Prostate gland (tissue), 2 donors: ENCODE data around the gene AKAP17A.

Experiments
- POLR2A ChIP-seq: fragments of 450-650 bp; IDR thresholded peaks from one replicate; pipeline ENCODE4 v1.6.1; 2016; ENCODE audit warnings: antibody characterized with exemption, mild to moderate bottlenecking
- POLR2AphosphoS5 ChIP-seq: sonication (generic); formaldehyde crosslinking; IDR thresholded peaks from one replicate; pipeline ENCODE4 v1.6.1; 2017; ENCODE audit warnings: antibody characterized with exemption
- TF ChIP-seq, protein P1 (sequence below), 4 experiments: fragments of 200-600 bp in 2 of 4; fragments of 450-650 bp in 2 of 4; sonication (generic) in 2 of 4; IDR thresholded peaks; 1 replicate in 3 of 4; 2 replicates in 1 of 4; pipeline ENCODE4 v1.5.1; 2016 to 2019; ENCODE audit warnings: antibody characterized with exemption in 4 of 4, mild to moderate bottlenecking in 2 of 4, moderate library complexity in 2 of 4

DNA sequence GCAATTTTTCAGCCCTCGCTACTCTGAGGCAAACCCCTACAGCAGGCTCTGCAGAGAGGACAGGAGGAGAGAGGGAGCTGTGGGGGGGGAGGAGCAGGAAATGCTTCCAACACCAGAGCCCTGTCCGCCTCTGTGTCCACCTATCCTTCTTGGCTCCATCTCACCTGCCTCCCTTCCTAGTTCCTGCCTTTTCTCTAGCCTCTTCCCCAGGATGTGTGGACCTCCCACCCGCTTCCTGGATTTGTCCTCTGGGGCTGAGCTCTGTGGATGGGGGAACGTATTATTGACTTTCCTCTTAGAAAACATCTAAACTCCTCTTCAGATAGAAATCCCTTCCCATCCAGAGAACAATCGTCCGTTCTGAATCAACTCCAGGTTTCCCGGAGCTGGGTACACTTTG, 37.8 kb downstream of the AKAP17A start:
- TF ChIP-seq, protein P1, sequence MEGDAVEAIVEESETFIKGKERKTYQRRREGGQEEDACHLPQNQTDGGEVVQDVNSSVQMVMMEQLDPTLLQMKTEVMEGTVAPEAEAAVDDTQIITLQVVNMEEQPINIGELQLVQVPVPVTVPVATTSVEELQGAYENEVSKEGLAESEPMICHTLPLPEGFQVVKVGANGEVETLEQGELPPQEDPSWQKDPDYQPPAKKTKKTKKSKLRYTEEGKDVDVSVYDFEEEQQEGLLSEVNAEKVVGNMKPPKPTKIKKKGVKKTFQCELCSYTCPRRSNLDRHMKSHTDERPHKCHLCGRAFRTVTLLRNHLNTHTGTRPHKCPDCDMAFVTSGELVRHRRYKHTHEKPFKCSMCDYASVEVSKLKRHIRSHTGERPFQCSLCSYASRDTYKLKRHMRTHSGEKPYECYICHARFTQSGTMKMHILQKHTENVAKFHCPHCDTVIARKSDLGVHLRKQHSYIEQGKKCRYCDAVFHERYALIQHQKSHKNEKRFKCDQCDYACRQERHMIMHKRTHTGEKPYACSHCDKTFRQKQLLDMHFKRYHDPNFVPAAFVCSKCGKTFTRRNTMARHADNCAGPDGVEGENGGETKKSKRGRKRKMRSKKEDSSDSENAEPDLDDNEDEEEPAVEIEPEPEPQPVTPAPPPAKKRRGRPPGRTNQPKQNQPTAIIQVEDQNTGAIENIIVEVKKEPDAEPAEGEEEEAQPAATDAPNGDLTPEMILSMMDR (IDR thresholded peaks at IDR 0.05): no peak
- TF ChIP-seq POLR2A: no peak
- TF ChIP-seq POLR2AphosphoS5: no peak
